Mesendoderm (in vitro differentiated cells): Measurements from ENCODE around the gene HAGH.

Source experiments
- DNase-seq: peaks from one replicate; pipeline ENCODE4 v3.0.0; 2013
- H2AK5ac ChIP-seq: 2 replicates; pipeline ENCODE4 v1.6.1; 2013; ENCODE audit warnings: low read length, inconsistent platforms
- H2BK120ac ChIP-seq: 2 replicates; pipeline ENCODE4 v1.6.1; 2013; ENCODE audit warnings: low read depth, mild to moderate bottlenecking, low read length, moderate library complexity, mixed read lengths
- H2BK15ac ChIP-seq: replicated peaks from 2 replicates; pipeline ENCODE4 v1.6.1; 2013; ENCODE audit warnings: low read depth, mild to moderate bottlenecking, moderate library complexity
- H2BK5ac ChIP-seq: 2 replicates; pipeline ENCODE4 v1.6.1; 2013; ENCODE audit warnings: low read length, inconsistent platforms
- H3K18ac ChIP-seq: 2 replicates; pipeline ENCODE4 v1.6.1; 2013; ENCODE audit warnings: mild to moderate bottlenecking, low read length, mixed read lengths
- H3K23ac ChIP-seq: one replicate; pipeline ENCODE4 v1.6.1; 2013; ENCODE audit warnings: low read length
- H3K27ac ChIP-seq: 2 replicates; pipeline ENCODE4 v1.5.1; 2013; ENCODE audit warnings: low read depth, mild to moderate bottlenecking, inconsistent platforms, low read length, moderate library complexity
- H3K27me3 ChIP-seq: 2 replicates; pipeline ENCODE4 v1.6.1; 2013; ENCODE audit warnings: low read length, control low read depth, mild to moderate bottlenecking, inconsistent platforms; ENCODE audit not compliant: insufficient read depth, poor library complexity
- H3K36me3 ChIP-seq: 2 replicates; pipeline ENCODE4 v1.6.1; 2013; ENCODE audit warnings: low read length, inconsistent platforms; ENCODE audit not compliant: control insufficient read depth, insufficient read depth
- H3K4ac ChIP-seq: one replicate; pipeline ENCODE4 v1.6.1; 2013; ENCODE audit warnings: low read depth, mild to moderate bottlenecking, low read length, moderate library complexity
- H3K4me1 ChIP-seq: 2 replicates; pipeline ENCODE4 v1.6.1; 2013; ENCODE audit warnings: low read depth, low read length, inconsistent platforms; ENCODE audit not compliant: control insufficient read depth
- H3K4me2 ChIP-seq: 2 replicates; pipeline ENCODE4 v1.6.1; 2013; ENCODE audit warnings: low read length
- H3K4me3 ChIP-seq: 2 replicates; pipeline ENCODE4 v1.5.1; 2013; ENCODE audit warnings: mild to moderate bottlenecking, low read length
- H3K56ac ChIP-seq: one replicate; pipeline ENCODE4 v1.6.1; 2013; ENCODE audit warnings: low read length
- H3K79me1 ChIP-seq: 2 replicates; pipeline ENCODE4 v1.6.1; 2013; ENCODE audit warnings: low read length, inconsistent platforms
- H3K79me2 ChIP-seq: 2 replicates; pipeline ENCODE4 v1.6.1; 2013; ENCODE audit warnings: mild to moderate bottlenecking, low read length; ENCODE audit not compliant: control insufficient read depth, insufficient read depth
- H3K9ac ChIP-seq: 2 replicates; pipeline ENCODE4 v1.6.1; 2013; ENCODE audit warnings: low read length, inconsistent platforms
- H4K5ac ChIP-seq: one replicate; pipeline ENCODE4 v1.6.1; 2013; ENCODE audit warnings: low read length
- H4K8ac ChIP-seq: one replicate; pipeline ENCODE4 v1.6.1; 2013; ENCODE audit warnings: low read depth, mild to moderate bottlenecking, control low read depth, low read length, moderate library complexity
- WGBS: extraction: QIAGEN DNeasy Blood & Tissue Kit; methylation state at CpG from one replicate; pipeline ENCODE4 v1.1.7; 2013; ENCODE audit warnings: low lambda C conversion rate, missing lambda C conversion rate; ENCODE audit not compliant: insufficient coverage; ENCODE audit errors: extremely low coverage; 5-methylcytosine and 5-hydroxymethylcytosine counted together

The HAGH gene

GRCh38 chr16:1763521-1764511 lies 62.8 kb downstream of the HAGH start:
- H3K79me2 ChIP-seq: no peaks in the 10 kb centered on the region
- H3K4me2 ChIP-seq: peak overlapping the region; percentile 42
- no peak overlapping the region for H3K4ac ChIP-seq
- DNase-seq: peak; percentile 86
- H3K36me3 ChIP-seq: no peaks in the 10 kb centered on the region
- no peak overlapping the region for H3K18ac ChIP-seq
- H2BK120ac ChIP-seq: no peak overlapping the region
- no peak overlapping the region for H4K8ac ChIP-seq
- no peak overlapping the region for H3K23ac ChIP-seq
- H3K4me1 ChIP-seq: no peaks in the 10 kb centered on the region
- H2BK5ac ChIP-seq: no peak overlapping the region
- H3K27me3 ChIP-seq: no peaks in the 10 kb centered on the region
- H2AK5ac ChIP-seq: no peak overlapping the region
- H3K79me1 ChIP-seq: no peaks in the 10 kb centered on the region
- peak overlapping the region; percentile 54 for H3K9ac ChIP-seq
- no peak overlapping the region for H4K5ac ChIP-seq
- no peak overlapping the region for H3K4me3 ChIP-seq
- WGBS: no CpG with 5 or more reads among the region's 81 CpGs
- H3K27ac ChIP-seq: no peak overlapping the region
- no peak overlapping the region for H2BK15ac ChIP-seq
- peak overlapping the region; percentile 67 for H3K56ac ChIP-seq

- H4K5ac ChIP-seq: no peak overlapping the region
These were observed 63.6 kb downstream of the HAGH start for GRCh38 chr16:1762879-1763520.

GRCh38 chr16:1762196-1762878 lies 64.3 kb downstream of the HAGH start:
- H3K36me3 ChIP-seq: no peaks in the 10 kb centered on the region
- H3K9ac ChIP-seq: no peak overlapping the region
- no peak overlapping the region for H3K27ac ChIP-seq
- no peak overlapping the region for H3K56ac ChIP-seq
- no peak overlapping the region for H3K23ac ChIP-seq
- no peak overlapping the region for H2AK5ac ChIP-seq
- H4K8ac ChIP-seq: no peak overlapping the region
- H2BK120ac ChIP-seq: no peak overlapping the region
- no peaks in the 10 kb centered on the region for H3K27me3 ChIP-seq
- H2BK5ac ChIP-seq: no peak overlapping the region
- no peak overlapping the region for H3K18ac ChIP-seq
- no peak overlapping the region for H3K4me2 ChIP-seq
- H3K4me3 ChIP-seq: no peak overlapping the region
- no peak overlapping the region for H3K4ac ChIP-seq
- no peak overlapping the region for H2BK15ac ChIP-seq
- no peaks in the 10 kb centered on the region for H3K79me1 ChIP-seq
- H3K4me1 ChIP-seq: no peaks in the 10 kb centered on the region
- no peak overlapping the region for H4K5ac ChIP-seq
- WGBS: no CpG with 5 or more reads among the region's 30 CpGs
- H3K79me2 ChIP-seq: no peaks in the 10 kb centered on the region
- DNase-seq: no peak

More at GRCh38 chr16:1762879-1763520, 63.6 kb downstream of the HAGH start:
- no peak overlapping the region for H2AK5ac ChIP-seq
- no peaks in the 10 kb centered on the region for H3K79me1 ChIP-seq
- H3K4ac ChIP-seq: no peak overlapping the region
- H3K4me1 ChIP-seq: no peaks in the 10 kb centered on the region
- H2BK120ac ChIP-seq: no peak overlapping the region
- no peak overlapping the region for H2BK15ac ChIP-seq
- H3K27me3 ChIP-seq: no peaks in the 10 kb centered on the region
- no peak overlapping the region for H2BK5ac ChIP-seq
- no peak overlapping the region for H3K4me2 ChIP-seq
- H3K56ac ChIP-seq: no peak overlapping the region
- no peak overlapping the region for H3K9ac ChIP-seq
- no peaks in the 10 kb centered on the region for H3K79me2 ChIP-seq
- no peak overlapping the region for H3K23ac ChIP-seq
- no peak overlapping the region for H3K4me3 ChIP-seq
- no CpG with 5 or more reads among the region's 24 CpGs for WGBS
- no peak overlapping the region for H3K27ac ChIP-seq
- no peak overlapping the region for H3K18ac ChIP-seq
- no peak for DNase-seq
- no peak overlapping the region for H4K8ac ChIP-seq
- no peaks in the 10 kb centered on the region for H3K36me3 ChIP-seq

- Histone ChIP-seq H2BK15ac (no peak overlapping the region), H3K18ac (no peak overlapping the region), H2BK5ac (no peak overlapping the region), H3K79me1 (no peaks in the 10 kb centered on the region), H3K4ac (no peak overlapping the region), H4K8ac (no peak overlapping the region), H3K56ac (no peak overlapping the region), H2BK120ac (no peak overlapping the region), H3K9ac (no peak overlapping the region), H3K27me3 (no peaks in the 10 kb centered on the region), H3K23ac (no peak overlapping the region), H2AK5ac (no peak overlapping the region), H3K36me3 (no peaks in the 10 kb centered on the region), H3K79me2 (no peaks in the 10 kb centered on the region), H3K4me1 (no peaks in the 10 kb centered on the region), H3K4me3 (no peak overlapping the region), H3K27ac (no peak overlapping the region), H3K4me2 (no peak overlapping the region), H4K5ac (no peak overlapping the region)
- no CpG with 5 or more reads among the region's 15 CpGs for WGBS
- DNase-seq: no peak
These were observed 64.9 kb downstream of the HAGH start for GRCh38 chr16:1761751-1762150.

- Histone ChIP-seq H2BK5ac (no peak overlapping the region), H3K4me2 (no peak overlapping the region), H3K4me1 (no peaks in the 10 kb centered on the region), H2AK5ac (no peak overlapping the region), H2BK120ac (no peak overlapping the region), H4K8ac (no peak overlapping the region), H3K79me2 (no peaks in the 10 kb centered on the region), H4K5ac (no peak overlapping the region), H3K56ac (no peak overlapping the region), H3K9ac (no peak overlapping the region), H2BK15ac (no peak overlapping the region), H3K18ac (no peak overlapping the region), H3K23ac (no peak overlapping the region), H3K4ac (no peak overlapping the region), H3K79me1 (no peaks in the 10 kb centered on the region), H3K27me3 (no peaks in the 10 kb centered on the region), H3K36me3 (no peaks in the 10 kb centered on the region), H3K27ac (no peak overlapping the region), H3K4me3 (no peak overlapping the region)
- no CpG with 5 or more reads among the region's 15 CpGs for WGBS
- no peak for DNase-seq
These were observed 65.7 kb downstream of the HAGH start for GRCh38 chr16:1760911-1761310.
